DLD1 (cell line): ENCODE results near the gene KIAA1671.

Experiments used
- in situ Hi-C: cut with HindIII; loops from 2 replicates; pipeline ENCODE4 v1.10.0; 2017; ENCODE audit warnings: low sequenced_read_pairs

The KIAA1671 gene

DNA sequence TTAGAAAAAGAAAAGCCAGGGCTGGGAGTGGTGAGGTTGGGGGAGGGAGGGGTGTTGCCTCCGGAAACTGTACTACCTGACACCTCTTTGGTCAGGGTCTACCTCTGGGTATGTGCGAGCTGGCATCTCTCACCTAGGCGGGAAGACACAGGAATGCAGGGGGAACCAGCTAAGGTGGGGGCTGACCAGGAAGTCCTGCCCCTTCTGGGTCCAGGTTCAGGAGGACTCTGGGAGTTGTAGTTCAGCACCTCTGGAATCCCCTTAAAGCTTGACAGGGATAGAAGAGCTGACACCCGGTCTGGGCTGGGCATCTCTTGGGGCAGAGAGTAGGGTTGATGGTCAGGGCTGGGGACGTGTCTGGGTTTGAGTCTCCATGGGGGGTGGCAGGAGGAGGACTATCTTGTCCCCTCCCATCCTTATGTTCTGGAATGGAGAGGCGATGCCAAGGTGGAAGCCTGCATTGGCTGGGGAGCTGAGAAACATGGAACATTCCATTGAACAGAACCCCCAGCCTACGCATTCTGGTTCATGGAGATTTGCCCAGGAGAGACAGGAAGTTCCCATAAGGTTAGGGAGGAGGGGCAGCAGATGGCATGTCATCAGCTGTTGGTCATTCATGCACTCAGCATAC is 2.1 kb upstream of the KIAA1671 start:
- in situ Hi-C loops: no loop called here

DNA sequence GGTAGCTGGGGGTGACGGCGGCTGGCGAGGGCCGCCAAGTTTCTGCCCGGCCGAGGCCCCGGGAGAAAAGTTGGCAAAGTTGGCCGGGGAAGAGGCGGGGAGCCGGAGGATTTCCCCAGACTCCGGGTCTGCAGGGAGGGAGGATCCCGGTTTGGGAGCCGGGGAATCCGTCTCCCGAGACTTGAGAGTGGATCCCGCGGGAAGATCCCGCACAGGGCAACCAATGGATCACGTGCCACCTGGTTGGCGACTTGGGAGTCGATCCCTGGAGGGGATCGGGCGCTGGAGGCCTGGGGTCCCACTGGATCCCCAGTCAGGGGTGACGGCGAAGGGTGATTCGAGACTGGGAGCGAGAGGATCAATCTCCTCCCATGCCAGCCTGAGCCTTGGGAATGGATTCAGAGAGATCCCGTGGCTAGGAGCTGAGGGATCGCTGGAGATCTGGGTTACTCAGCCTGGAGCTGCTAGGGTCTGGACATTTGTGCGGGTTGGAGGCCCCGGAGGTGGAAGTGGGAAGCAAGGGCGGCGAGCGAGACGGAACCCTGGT is 394 bp downstream of the KIAA1671 start:
- in situ Hi-C loops: no loop called here

DNA sequence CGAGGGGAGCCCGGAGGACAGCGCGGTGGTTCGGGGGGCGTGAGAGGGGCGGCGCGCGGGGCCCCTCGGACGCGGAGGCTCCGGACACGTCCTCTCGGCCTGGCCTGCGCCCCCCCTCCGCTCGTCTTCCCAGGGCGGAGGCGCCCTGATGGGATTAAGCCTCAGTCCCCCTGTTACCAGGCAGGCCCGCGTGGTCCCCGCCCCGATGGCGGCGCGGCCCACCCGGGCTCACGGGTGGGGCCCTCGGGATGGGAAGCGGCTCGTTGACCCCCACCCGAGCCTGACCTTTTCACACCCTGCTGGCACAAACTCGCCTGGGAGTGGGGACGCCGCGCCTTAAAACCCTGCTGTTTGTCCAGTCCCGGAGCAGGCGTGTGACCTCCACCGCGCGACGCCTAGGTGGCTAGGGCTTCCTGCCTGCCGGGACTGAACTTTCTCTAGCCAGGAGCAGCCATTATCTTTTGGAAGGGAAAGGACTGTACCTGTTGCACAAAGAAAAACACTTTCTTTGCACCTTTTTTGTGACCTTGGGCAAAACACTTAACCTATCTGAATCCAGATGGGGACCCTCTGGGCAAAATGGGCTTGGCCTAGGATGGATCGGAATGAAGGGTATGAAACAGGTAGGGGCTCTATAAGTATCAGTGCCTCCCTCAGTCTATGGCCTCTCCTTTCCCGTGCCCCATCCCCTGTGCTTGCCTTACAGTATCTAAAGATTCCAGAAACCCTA is 1.0 kb downstream of the KIAA1671 start:
- in situ Hi-C loops: no loop called here

DNA sequence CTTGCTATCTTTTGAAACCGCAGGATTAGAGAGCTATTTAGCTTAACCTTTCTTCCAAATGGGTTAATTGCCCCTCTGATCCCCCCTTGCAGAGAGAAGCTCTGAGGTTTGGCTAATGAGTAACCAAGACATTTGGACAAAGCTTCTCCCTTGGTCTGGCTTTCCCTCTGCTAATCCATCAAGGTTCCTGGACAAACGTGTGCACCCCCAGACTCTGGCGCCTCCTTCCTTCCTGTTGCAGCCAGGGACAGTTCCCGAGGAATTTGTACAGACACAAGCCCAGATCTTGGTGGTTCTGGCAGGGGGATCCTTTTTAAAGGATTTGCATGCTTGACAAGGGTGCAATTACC is 1.6 kb downstream of the KIAA1671 start:
- in situ Hi-C loops: no loop called here

DNA sequence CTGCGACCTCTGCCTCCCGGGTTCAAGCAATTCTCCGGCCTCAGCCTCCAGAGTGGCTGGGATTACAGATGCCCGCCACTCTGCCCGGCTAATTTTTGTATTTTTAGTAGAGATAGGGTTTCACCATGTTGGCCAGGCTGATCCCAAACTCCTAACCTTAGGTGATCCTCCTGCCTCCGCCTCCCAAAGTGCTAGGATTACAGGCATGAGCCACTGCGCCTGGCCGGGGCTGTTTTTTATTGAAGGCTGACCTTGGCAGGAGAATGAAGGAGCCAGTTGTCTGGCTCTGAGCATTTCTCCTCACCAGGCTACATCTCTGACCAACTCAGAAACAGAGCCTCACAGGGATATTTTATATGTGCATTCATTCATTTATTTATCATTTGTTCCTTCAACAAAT is 2.3 kb downstream of the KIAA1671 start:
- in situ Hi-C loops: no loop called here

DNA sequence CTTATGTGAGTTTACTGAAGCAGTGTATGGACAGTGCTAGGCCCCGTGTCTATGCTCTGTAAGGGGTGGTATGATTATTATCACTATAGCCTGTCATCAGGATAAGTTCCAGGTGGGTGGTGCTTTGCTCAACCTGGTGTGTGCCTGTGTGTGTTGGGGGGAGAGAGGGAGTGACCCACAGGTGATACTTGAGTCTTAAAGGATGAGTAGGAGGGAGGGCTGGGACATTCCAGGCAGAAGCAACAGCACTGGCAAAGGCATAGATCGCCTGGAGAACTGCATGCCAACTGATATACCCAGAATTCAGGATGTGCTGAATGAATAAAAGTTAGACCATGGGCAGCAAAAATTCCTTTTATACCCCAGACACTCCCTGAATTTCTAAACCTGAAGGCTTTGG is 4.5 kb downstream of the KIAA1671 start:
- in situ Hi-C loops: no loop called here

DNA sequence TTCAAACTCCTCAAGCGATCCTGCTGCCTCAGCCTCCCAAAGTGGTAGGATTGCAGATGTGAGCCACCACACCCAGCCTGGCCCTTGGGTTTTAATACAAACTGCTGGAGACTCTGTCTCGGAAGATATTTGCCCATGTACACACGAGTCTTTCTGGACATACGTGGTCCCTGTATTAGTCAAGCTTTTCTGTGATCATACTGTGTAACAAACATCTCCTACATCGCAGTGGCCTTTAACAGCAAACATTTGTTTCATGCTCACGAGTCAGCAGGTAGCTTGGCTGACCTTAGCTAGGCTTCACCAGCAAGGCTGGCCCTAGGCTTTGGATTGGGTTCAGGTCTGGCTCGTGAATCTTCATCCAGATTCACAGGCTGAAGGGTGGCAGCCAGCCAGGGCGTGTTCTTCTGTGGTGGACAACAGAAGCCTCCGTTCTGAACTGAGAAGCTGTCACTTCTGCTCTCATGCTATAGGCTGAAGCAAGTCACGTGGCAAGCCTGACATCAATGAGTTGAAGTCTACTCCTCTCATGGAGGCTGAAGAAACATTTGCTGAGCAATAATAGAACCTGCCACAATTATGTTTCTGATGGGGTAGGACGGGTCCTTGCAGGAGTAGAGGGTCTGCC is 8.8 kb downstream of the KIAA1671 start:
- in situ Hi-C loops: no loop called here

DNA sequence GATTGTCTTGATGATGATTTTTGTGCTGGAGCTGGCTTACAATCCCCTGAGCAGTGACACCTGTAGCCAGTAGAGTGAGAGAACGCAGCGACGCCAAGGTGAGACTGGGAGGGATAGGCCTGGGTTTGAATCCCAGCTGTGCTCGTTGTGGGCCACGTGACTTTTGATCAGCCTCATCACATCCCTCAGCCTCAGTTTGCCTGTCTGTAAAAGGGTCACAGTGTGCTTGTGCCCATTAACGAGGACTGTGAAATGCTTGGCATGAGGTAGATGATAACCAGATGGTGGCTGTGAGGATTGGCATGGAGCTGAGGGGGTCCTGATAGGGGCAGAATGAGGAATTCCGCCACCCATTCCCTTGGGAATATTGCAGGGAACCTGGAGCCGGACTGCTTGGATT is 9.6 kb downstream of the KIAA1671 start:
- in situ Hi-C loops: no loop called here

DNA sequence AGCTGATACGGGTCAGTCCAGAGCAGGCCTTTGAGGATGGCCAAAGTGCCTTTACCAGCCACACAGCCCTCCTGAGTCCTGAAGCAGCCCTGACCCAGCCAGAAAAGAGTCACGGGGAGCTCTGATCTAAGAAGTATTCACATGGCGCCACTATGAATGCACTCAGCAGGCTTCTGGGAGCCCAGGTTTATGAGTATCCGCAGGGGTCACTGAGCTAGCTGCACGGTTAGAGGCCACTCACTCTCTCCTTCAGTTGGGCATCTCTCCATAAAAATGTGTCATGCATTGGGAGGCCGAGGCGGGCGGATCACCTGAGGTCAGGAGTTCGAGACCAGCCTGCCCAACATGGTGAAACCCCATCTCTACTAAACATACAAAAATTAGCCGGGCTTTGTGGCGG is 10.3 kb downstream of the KIAA1671 start:
- in situ Hi-C loops: no loop called here

DNA sequence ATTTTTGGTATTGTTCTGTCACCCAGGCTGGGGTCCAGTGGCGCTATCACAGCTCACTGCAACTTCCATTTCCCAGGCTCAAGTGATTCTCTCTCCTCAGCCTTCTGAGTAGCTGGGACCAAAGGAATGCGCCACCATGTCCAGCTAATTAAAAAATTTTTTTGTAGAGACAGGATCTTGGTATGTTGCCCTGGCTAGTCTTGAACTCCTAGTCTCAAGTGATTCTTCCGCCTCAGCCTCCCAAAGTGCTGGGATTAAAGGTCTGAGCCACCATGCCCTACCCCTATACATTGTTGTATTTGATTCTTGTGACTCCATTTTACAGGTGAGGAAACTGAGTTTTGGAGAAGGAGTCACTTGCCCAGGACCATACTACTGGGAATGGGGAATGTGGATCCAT is 11.9 kb downstream of the KIAA1671 start:
- in situ Hi-C loops: no loop called here

DNA sequence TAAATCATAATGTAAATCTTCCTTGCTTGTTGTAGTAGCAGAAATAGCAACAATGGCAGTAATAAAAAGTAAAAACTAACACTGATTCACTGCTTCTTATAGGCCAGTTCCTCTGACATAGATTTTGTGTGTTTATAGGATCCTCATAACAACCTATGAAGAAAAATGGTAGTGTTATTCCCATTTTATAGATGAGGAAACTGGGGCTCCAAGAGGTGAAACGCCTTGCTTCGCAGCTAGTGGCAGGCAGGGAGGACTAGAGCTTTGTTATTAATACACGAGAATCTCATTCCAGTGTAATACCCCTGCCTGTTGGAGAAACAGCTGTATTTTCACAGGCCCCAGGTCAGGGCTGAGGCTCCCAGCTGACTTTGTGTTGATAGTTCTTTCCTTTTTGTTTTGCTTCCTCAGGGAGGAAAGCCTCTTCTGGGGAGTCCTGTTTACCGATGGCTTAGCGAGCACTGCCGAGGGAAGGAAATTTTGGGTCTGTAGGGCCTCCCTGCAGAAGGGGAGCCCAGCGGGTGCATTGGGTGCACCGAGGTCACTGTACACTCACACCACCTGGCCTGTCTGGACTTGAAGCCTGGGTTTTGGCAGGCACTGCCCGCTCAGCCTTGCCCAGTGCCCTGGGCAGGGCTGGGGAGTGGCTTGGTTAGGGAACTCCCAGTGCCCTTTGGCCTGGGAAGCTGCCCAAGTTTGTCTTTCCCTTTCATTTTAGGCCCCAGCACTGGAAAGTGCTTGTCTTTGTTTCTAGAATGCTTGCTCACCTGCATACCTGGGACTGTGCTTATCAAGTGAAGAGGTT is 13.5 kb downstream of the KIAA1671 start:
- in situ Hi-C loops: no loop called here

DNA sequence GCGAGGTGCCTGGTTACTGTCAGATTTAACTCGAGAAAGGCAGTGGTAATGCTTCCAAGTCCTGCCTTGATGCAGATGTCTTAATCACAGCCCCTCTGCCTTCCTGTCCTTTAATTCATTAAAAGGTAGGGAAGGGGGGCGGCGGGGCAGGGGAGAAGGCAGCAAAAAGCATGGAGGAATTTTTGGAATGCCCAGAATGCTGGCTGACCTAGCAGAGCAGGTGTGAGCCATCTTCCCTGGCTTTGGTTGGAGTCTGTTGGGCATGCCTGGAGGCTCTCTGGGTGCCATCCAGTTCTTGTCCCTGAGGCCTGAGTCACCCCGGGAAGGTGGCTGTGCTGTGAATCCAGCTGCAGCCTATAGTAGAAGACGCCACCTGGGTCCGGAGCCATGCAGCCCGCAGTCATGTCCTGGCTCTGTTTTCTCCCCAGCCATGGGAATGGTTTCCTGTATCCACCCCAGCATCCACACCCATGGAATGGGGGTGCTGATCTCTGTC is 15.6 kb downstream of the KIAA1671 start:
- in situ Hi-C loops: no loop called here

DNA sequence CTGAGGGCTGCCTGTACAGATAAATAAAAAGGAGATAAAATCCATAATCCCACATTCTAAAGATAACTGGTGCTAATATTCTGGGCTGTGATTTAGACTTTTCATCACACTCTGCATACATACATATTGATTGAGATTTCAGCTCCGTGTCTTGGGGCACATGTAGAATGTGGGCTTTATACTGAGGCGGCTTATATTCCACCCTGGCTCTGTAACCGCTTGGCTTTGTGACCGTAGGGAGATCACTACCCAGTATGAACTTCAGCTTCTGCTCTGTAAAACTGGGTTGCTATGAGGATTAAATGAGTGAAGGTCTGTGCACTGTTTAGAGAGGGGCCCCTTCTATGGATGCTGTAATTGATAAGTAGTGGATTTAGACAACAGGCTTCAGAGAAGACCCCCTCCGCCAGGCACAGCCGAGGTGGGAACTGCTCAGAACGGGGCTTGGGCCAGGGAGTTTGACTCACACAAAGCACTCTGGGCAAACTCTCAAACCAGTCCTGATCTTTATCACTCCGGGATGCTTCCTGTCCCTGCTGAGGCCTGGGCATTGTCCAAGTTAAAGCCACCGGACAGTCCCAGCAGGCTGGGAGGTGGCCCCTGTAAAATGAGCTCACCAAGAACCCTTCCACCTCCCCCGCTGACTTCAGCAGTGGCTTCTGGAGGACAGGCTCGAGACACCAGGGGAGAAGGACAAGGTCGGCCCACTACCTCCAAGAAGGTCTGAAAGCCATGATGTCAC is 17.2 kb downstream of the KIAA1671 start:
- in situ Hi-C loops: no loop called here

DNA sequence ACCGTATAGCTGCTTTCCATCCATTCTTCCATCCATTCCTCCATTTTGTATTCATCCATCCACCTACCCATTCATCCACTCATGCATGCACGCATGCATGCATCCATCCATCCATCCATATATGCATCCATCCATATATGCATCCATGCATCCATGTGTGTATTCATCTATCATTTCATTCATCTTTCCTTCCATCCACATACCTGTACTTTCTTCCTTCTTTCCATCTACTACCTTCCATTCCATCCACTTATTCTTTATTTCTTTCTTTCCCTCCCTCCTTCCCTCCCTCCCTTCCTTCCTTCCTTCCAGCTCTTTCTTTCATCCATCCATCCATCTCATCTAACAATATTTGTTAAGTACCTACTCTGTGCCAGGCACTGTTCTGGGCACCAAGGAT is 19.9 kb downstream of the KIAA1671 start:
- in situ Hi-C loops: no loop called here

DNA sequence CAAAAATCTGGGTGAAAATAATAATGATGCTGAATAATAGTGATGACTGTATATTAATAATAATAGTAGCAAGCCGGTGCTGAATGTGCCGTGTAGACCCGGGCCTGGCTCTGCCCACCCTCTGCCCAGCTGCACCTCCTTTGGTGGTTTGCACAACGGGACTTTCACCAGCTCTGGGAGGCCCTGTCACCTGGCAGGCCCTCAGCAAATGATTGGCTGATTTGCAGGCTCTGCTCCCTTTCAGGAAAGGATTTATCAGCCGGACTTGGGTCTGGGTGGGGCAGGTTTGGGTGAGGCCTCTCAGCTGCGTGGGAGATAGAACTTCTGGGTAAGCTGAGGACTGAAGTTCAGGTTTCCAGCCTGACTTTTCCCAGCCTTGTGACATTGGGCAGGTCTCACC is 21.4 kb downstream of the KIAA1671 start:
- in situ Hi-C loops: no loop called here

DNA sequence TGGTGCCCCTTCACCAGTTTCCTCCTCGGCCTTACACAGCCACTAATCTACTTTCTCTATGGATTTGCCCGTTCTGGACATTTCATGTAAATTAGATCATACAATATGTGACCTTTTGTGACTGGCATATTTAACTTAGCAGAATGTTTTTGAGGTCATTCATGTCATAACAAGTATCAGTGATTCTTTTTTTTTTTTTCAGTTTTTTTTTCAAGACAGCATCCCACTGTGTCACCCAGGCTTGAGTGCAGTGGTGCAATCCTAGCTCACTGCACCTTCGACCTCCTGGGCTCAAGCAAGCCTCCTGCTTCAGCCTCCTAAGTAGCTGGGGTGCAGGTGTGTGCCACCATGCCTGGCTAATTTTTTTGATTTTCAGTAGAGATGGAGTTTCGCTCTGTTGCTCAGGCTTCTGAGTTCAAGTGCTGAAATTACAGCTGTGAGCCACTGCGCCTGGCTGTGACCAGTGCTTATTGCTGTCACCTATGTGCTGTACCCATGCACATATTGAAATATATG is 22.7 kb downstream of the KIAA1671 start:
- in situ Hi-C loops: no loop called here

DNA sequence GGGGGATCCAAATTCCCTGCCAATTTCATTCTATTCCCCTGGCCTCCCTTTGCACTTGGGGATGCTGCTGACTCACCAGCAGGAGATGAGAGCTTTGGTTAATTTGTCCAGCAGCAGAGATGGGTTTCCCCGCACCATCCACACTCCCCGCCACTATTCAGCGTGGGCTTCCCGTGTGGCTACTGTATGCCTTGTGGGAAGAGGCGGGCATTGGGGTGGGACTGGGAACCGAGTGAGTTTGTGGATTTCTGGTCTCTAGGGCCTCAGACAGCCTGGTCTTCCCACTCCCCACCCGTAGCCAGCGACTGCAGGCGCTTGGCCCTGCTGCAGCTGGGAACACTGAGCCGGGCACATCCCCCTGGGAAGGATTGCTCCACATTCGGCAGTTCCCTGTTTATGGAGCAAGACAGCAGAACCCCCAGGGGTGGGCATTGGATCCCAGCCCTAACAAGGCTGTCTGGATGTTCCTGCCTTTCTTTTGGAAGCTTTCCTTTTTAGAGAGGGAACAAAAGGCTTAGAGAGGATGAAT is 23.4 kb downstream of the KIAA1671 start:
- in situ Hi-C loops: no loop called here

DNA sequence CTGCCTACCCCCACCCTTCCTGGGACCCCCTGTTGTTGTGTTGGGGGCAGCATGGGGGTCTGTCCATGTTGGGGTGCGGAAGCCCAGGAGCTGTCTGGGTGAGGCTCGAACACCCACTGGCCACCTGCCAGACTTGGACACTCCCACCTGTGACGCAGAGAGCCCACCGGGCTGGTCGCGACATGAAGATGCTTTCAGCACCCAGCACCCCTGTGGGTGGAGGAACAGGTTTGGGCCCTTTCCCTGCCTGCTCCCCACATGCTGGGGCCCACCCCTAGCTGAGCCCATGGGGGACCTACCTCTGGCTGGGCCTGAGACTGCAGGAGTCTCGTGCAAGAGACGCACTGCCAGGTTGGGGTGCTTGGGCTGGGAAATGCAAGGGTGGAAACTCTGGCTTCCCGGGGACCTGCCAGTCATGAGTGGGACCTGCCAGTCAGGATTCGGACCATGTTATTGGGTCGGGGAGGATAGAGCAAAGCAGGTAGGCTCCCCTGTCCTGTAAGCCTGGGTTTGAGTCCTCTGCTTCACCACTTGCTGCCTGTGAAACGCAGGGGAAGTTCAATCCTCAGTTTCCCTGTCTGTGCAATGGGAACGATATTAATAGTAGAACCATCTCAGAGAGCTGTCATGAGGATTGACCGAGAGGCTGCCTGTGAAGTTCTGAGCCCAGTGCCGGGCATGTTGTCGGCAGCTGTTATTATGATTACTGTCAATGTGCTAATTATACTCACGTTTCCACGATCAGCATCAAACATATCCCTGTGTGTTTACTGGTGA is 24.1 kb downstream of the KIAA1671 start:
- in situ Hi-C loops: no loop called here
